Activated T-helper 1 cell treated with anti-CD3 and anti-CD28 coated beads, Interleukin-12 subunit alpha, Interleukin-12 subunit beta, Interleukin-2, Interleukin-4 antibody, amounts not matched to agents 30 ng/mL and 10 ng/mL and 1 ng/mL, durations not matched to agents 14 hours and 24 hours and 36 hours (primary cell): ENCODE data around the gene PIAS3. TPM values are rescaled to one million over a fixed set of nuclear protein-coding genes. Genes with fewer than 3 reads are reported as not detected.
"Not testable (repeated sequence)": the region's sequence is repeated elsewhere in the genome, so short reads cannot be mapped to it uniquely, and the experiment has no call there.

Experiments used
- DNase-seq: peaks from one replicate; pipeline ENCODE4 v3.0.0; 2021; ENCODE audit warnings: low spot score
- H3K27ac Mint-ChIP-seq: one replicate; pipeline ENCODE4 v1.8.0; 2021; ENCODE audit warnings: mild to moderate bottlenecking, mixed read lengths
- H3K27me3 Mint-ChIP-seq: one replicate; pipeline ENCODE4 v1.8.0; 2022; ENCODE audit warnings: mild to moderate bottlenecking, moderate library complexity, mixed read lengths; ENCODE audit not compliant: insufficient read depth
- H3K36me3 Mint-ChIP-seq: one replicate; pipeline ENCODE4 v1.8.0; 2021; ENCODE audit warnings: low read depth, mixed read lengths
- H3K4me1 Mint-ChIP-seq: one replicate; pipeline ENCODE4 v1.8.0; 2021; ENCODE audit warnings: low read depth, mixed read lengths
- H3K4me3 Mint-ChIP-seq: one replicate; pipeline ENCODE4 v1.8.0; 2021; ENCODE audit warnings: mild to moderate bottlenecking, moderate library complexity, mixed read lengths
- H3K9me3 Mint-ChIP-seq: one replicate; pipeline ENCODE4 v1.8.0; 2021; ENCODE audit warnings: mixed read lengths
- intact Hi-C: fragments of 100-400 bp; cut with micrococcal nuclease; formaldehyde crosslinking; loops from one replicate; pipeline ENCODE4 v1.15.1; 2024
- total RNA-seq: library from RNA; stranded (reverse); gene quantifications from 2 replicates; pipeline ENCODE4 v1.2.3, GENCODE V29; 2022

The PIAS3 gene
- total RNA-seq, 1 donor from 2014 or later, result 16.9 TPM

GRCh38 chr1:145830810-145831209 lies 28.1 kb downstream of the PIAS3 start:
- peaks cover 32% of the 10 kb centered on the region for H3K4me1 Mint-ChIP-seq
- H3K9me3 Mint-ChIP-seq, DNase-seq, intact Hi-C loops, H3K4me3 Mint-ChIP-seq, H3K27ac Mint-ChIP-seq, H3K27me3 Mint-ChIP-seq: not testable (repeated sequence)
- H3K36me3 Mint-ChIP-seq, result peaks cover 59% of the 10 kb centered on the region

GRCh38 chr1:145828367-145829026 lies 30.4 kb downstream of the PIAS3 start:
- Mint-ChIP-seq H3K4me3 (peak overlapping the region; percentile 4), H3K27ac (peak overlapping the region; percentile 83), H3K9me3 (no peaks in the 10 kb centered on the region), H3K27me3 (no peaks in the 10 kb centered on the region), H3K36me3 (peaks cover 56% of the 10 kb centered on the region), H3K4me1 (peaks cover 44% of the 10 kb centered on the region)
- DNase-seq, result no peak
- intact Hi-C loops, result no loop called here

- no peak for DNase-seq
- Mint-ChIP-seq H3K4me3 (peak overlapping the region; percentile 4), H3K9me3 (no peaks in the 10 kb centered on the region), H3K27ac (peak overlapping the region; percentile 83), H3K27me3 (no peaks in the 10 kb centered on the region), H3K36me3 (peaks cover 51% of the 10 kb centered on the region), H3K4me1 (peaks cover 44% of the 10 kb centered on the region)
- intact Hi-C loops, result no loop called here
Observed at GRCh38 chr1:145827966-145828365, 30.9 kb downstream of the PIAS3 start.

- Mint-ChIP-seq H3K36me3 (peaks cover 40% of the 10 kb centered on the region), H3K4me3 (peak overlapping the region; percentile 99), H3K27ac (peak overlapping the region; percentile 30), H3K9me3 (no peaks in the 10 kb centered on the region), H3K27me3 (no peaks in the 10 kb centered on the region), H3K4me1 (peaks cover 38% of the 10 kb centered on the region)
- DNase-seq, result no peak
- intact Hi-C loops, result no loop called here
Observed at GRCh38 chr1:145826030-145826429, 32.9 kb downstream of the PIAS3 start.

GRCh38 chr1:145824499-145824842 lies 34.4 kb downstream of the PIAS3 start:
- Mint-ChIP-seq H3K4me1 (peaks cover 38% of the 10 kb centered on the region), H3K36me3 (peaks cover 32% of the 10 kb centered on the region), H3K27ac (peak overlapping the region; percentile 94), H3K4me3 (peak overlapping the region; percentile 99), H3K9me3 (no peaks in the 10 kb centered on the region), H3K27me3 (no peaks in the 10 kb centered on the region)
- no peak for DNase-seq
- intact Hi-C loops, result loop anchor here (2.0 to 5.0 kb wide), 2 partner anchors 52 to 102 kb away; no protein-coding TSS in a partner anchor

GRCh38 chr1:145823565-145824498 lies 35.0 kb downstream of the PIAS3 start, which contains the start of the genes POLR3C and RNF115:
POLR3C (plus strand) TSS chr1:145824200; CDS start chr1:145825777, 1,577 bp downstream.
RNF115 (minus strand) TSS chr1:145824095; CDS start chr1:145823873, 222 bp downstream.
- H3K27me3 Mint-ChIP-seq, result no peaks in the 10 kb centered on the region
- peak within 1 kb of the TSS; percentile 99 for H3K4me3 Mint-ChIP-seq
- H3K36me3 Mint-ChIP-seq, result peaks cover 28% of the 10 kb centered on the region
- H3K4me1 Mint-ChIP-seq, result peaks cover 38% of the 10 kb centered on the region
- peak within 1 kb of the TSS; percentile 94 for H3K27ac Mint-ChIP-seq
- intact Hi-C loops, result loop anchor here (2.0 to 5.0 kb wide), 2 partner anchors 51 to 102 kb away; no protein-coding TSS in a partner anchor
- H3K9me3 Mint-ChIP-seq, result no peaks in the 10 kb centered on the region
- DNase-seq, result peak; percentile 81

- not testable (repeated sequence) for DNase-seq, H3K4me3 Mint-ChIP-seq, H3K27ac Mint-ChIP-seq, H3K27me3 Mint-ChIP-seq, H3K9me3 Mint-ChIP-seq
- intact Hi-C loops, result loop anchor here (5.0 kb wide), 1 partner anchor 101 kb away; no protein-coding TSS in a partner anchor
- Mint-ChIP-seq H3K4me1 (peaks cover 29% of the 10 kb centered on the region), H3K36me3 (peaks cover 20% of the 10 kb centered on the region)
Observed at GRCh38 chr1:145822779-145823331, 36.0 kb downstream of the PIAS3 start.

GRCh38 chr1:145818095-145818494 lies 40.8 kb downstream of the PIAS3 start:
- H3K27ac Mint-ChIP-seq, H3K36me3 Mint-ChIP-seq, H3K9me3 Mint-ChIP-seq, H3K27me3 Mint-ChIP-seq, H3K4me1 Mint-ChIP-seq, DNase-seq, H3K4me3 Mint-ChIP-seq, intact Hi-C loops: not testable (repeated sequence)

GRCh38 chr1:145812977-145813810 lies 45.7 kb downstream of the PIAS3 start:
- H3K27ac Mint-ChIP-seq, DNase-seq, H3K9me3 Mint-ChIP-seq, H3K4me1 Mint-ChIP-seq, H3K27me3 Mint-ChIP-seq, H3K4me3 Mint-ChIP-seq, intact Hi-C loops, H3K36me3 Mint-ChIP-seq: not testable (repeated sequence)

- peaks cover 17% of the 10 kb centered on the region for H3K4me1 Mint-ChIP-seq
- no peak overlapping the region for H3K4me3 Mint-ChIP-seq
- no peak overlapping the region for H3K27ac Mint-ChIP-seq
- no peaks in the 10 kb centered on the region for H3K27me3 Mint-ChIP-seq
- DNase-seq, result no peak
- H3K9me3 Mint-ChIP-seq, result no peaks in the 10 kb centered on the region
- peaks cover 8% of the 10 kb centered on the region for H3K36me3 Mint-ChIP-seq
- intact Hi-C loops, result no loop called here
Observed at GRCh38 chr1:145806844-145807243, 52.0 kb downstream of the PIAS3 start.

- Mint-ChIP-seq H3K36me3 (peaks cover 10% of the 10 kb centered on the region), H3K4me1 (peaks cover 21% of the 10 kb centered on the region), H3K9me3 (no peaks in the 10 kb centered on the region), H3K27me3 (no peaks in the 10 kb centered on the region), H3K4me3 (no peak overlapping the region), H3K27ac (no peak overlapping the region)
- intact Hi-C loops, result no loop called here
- DNase-seq, result no peak
Observed at GRCh38 chr1:145806408-145806807, 52.5 kb downstream of the PIAS3 start.

- DNase-seq, result no peak
- no peak overlapping the region for H3K27ac Mint-ChIP-seq
- peaks cover 10% of the 10 kb centered on the region for H3K36me3 Mint-ChIP-seq
- H3K27me3 Mint-ChIP-seq, result no peaks in the 10 kb centered on the region
- intact Hi-C loops, result no loop called here
- H3K4me1 Mint-ChIP-seq, result peaks cover 23% of the 10 kb centered on the region
- no peak overlapping the region for H3K4me3 Mint-ChIP-seq
- no peaks in the 10 kb centered on the region for H3K9me3 Mint-ChIP-seq
Observed at GRCh38 chr1:145805057-145805456, 53.8 kb downstream of the PIAS3 start.
